Right cardiac atrium (tissue), 5 donors: Measurements from ENCODE around the gene GEMIN5. TPM values are rescaled to one million over a fixed set of nuclear protein-coding genes. Genes with fewer than 3 reads are reported as not detected.

Experiments used
- ATAC-seq, 2 donors: fragments of 200-7000 bp; cut with Tn5 transposase; one replicate each; pipeline versions ENCODE4 v1.8.0 to v1.9.1; 2020; ENCODE audit warnings: moderate library complexity in 2 of 2, mild to moderate bottlenecking in 1 of 2
- DNase-seq, 3 donors: peaks; one replicate each; pipeline ENCODE4 v3.0.0-alpha.2; 2020
- H3K27ac ChIP-seq: one replicate; pipeline ENCODE4 v1.5.1; 2013; ENCODE audit warnings: mild to moderate bottlenecking, low read length, control low read depth, moderate library complexity
- H3K27me3 ChIP-seq: one replicate; pipeline ENCODE4 v1.6.1; 2013; ENCODE audit not compliant: control insufficient read depth, insufficient read depth
- H3K4me1 ChIP-seq: one replicate; pipeline ENCODE4 v1.6.1; 2013; ENCODE audit warnings: low read length; ENCODE audit not compliant: control insufficient read depth, insufficient read depth
- H3K4me3 ChIP-seq: one replicate; pipeline ENCODE4 v1.5.1; 2013; ENCODE audit warnings: low read length, control low read depth
- H3K9me3 ChIP-seq: one replicate; pipeline ENCODE4 v1.6.1; 2013; ENCODE audit warnings: low read length; ENCODE audit not compliant: control insufficient read depth
- WGBS: extraction: QIAGEN DNeasy Blood & Tissue Kit; methylation state at CpG from one replicate; pipeline ENCODE4 v1.1.7; 2013; 5-methylcytosine and 5-hydroxymethylcytosine counted together
- intact Hi-C, 4 donors: fragments of 100-400 bp; cut with DNase I; formaldehyde crosslinking; loops; one replicate each; pipeline versions ENCODE4 v1.11.0 to v1.14.0; 2022 to 2023
- polyA plus RNA-seq: library from polyadenylated mRNA; stranded (reverse); fragments of 200-250 nt; gene quantifications from one replicate; pipeline ENCODE4 v1.2.3, GENCODE V29; 2013
- total RNA-seq, 4 donors: library from RNA; stranded (reverse); fragmentation: NEBNext Ultra II Directional; extraction: Animal tissue kit (Norgen Biotek cat#: 25700); gene quantifications; one replicate each; pipeline ENCODE4 v1.2.1, GENCODE V29; 2021
- donor health status: healthy with polysubstance abuse.
- donor health status: DM: no; HTN: yes; CAD: no.
- donor health status: DM: no; HTN: no; CAD: no.
- donor health status: DM: no; HTN: yes; CAD: no; lungs with severe emphysema.
- donor health status: DM: yes; HTN: yes; CAD: no.

The GEMIN5 gene
- total and polyA plus RNA-seq, 5 donors = 5.1 to 14.4 (median 13.7) TPM

DNA sequence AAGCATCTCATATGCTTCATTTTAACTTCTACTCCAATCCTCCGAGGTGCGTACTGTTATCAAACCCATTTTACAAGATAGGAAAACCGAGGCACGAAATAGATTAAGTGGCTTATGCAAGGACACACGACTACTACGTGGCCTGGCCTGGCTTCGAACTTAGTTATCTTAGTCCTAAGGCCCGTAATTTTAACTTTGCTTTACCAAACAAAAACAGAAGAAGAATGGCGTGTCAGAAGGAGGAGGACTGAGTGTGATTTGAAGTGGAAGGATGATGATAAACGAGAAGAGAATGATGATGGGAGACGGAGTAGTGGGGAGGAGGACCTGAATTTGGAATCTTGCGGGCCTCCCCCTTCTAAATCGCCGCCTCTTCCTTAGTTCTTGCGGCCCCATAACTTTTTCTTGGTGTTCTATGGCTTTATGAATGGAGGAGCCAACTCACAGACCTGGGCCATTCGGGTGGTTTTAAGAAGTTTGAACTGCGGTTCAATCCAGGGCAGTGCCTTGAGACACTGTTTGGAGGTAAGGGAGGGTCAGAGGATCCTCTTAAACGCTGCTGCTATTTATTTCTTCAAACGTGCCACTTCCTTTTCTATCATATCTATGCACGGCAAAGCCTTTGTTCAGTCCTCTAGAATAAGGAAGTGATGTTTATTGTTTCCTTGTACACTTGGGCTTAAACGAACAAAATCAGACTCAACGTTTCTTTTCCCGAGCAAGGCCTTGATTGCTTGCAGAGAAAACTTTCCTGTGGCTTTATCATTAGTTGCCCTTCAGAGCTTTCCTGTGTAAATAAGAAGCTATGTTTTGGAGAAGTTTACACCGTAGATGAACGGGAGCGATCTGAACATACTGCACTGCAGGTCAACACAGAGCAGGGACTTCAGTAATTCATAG lies 78.8 kb downstream of the GEMIN5 start:
- no peak for ATAC-seq
- Histone ChIP-seq H3K4me1 (peaks cover 4% of the 10 kb centered on the region), H3K4me3 (peak overlapping the region; percentile 88), H3K9me3 (no peaks in the 10 kb centered on the region), H3K27ac (peak overlapping the region; percentile 90), H3K27me3 (no peaks in the 10 kb centered on the region)
- WGBS = 2% methylated on average over 26 of the region's 26 CpGs
- DNase-seq = no peak
- intact Hi-C loops = loop anchor here in 1 of 4 donors (5.0 kb wide), 1 partner anchor 102 kb away; the partner anchor contains the start of gene LARP1

DNA sequence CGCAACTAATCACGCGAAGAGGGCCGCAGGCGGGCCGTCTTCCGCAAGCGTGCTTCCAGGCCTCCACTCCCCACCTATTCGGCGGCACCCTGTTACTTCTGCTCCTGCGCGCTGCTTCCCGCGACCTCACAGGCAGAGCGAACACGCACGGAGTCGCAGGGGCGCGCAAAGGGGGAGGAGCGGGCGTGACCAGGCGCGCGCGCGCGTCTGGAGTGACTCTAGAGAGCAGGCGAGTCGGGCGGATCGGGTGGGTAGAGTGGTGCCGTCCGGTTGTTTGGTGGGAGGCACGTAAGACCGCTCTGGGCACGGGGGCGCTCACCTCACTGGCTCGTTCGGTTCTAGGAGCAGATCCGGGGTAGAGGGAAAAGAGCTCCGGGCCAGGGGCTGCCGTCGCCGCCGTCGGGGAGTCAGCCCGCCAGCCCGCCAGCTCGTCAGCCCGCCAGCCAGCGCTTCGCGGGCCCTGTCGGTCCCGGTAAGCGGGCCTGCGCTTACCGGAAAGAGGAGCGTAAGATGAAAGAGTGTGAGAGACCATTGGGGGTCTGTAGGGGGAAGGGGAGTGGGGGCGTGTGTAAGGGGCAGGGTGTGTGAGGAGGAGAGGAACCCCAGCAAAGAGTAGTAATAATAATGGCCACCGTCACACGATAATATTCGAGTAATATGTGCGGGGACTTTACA lies 79.6 kb downstream of the GEMIN5 start, which contains the start of gene CNOT8:
Gene CNOT8 (plus strand): TSS at position 331 of the 675 bp plus-strand sequence. CDS start 4,652 bp downstream, outside the sequence.
- ATAC-seq (peak; percentile 94 to 96), DNase-seq (peak; percentile 99 to 100 (median 99))
- Histone ChIP-seq H3K9me3 (no peaks in the 10 kb centered on the region), H3K27me3 (no peaks in the 10 kb centered on the region), H3K4me3 (peak within 1 kb of the TSS; percentile 88), H3K27ac (peak within 1 kb of the TSS; percentile 97), H3K4me1 (peaks cover 4% of the 10 kb centered on the region)
- under 1% methylated on average over 65 of the region's 65 CpGs for WGBS
- intact Hi-C loops = loop anchor here in 1 of 4 donors (5.0 kb wide), 1 partner anchor 101 kb away; the partner anchor contains the start of gene LARP1

DNA sequence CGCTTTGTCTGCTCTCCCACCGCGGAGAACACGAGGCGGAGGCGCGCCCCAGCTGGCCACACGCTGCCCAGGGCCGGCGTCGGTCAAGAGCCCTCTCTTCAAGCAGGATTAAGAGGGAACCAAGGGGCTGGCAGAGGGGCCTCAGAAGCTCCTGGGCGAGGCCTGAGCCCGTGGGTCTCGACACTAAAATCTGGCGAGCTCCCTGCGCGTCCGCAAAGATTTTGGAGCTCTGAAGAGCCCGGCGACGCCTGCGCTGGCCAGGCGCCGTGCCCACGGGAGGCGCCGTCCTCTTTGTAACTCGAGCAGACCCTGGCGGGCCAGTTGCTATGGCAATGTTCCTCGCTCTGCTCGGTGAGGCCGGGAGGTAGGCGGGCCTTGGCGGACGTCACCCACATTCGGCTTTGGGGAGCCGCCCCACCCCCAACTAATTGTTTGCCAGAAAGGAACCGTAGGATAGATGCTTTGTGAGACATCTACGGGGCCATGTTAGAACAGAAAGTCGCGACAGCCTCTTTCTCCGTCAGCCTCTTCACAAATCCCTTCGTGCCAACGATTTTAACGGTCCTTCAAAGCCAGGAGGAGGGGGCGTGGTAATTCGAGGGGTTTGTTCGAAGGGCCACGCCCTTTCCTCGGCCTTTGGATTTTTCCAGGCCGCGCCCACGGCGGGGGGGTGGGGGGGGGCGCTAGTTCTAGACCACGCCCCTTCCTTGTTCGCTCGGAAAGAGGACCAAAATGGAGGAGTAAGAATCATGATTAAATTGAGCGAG lies 80.3 kb downstream of the GEMIN5 start:
- Histone ChIP-seq H3K27ac (peak overlapping the region; percentile 97), H3K27me3 (no peaks in the 10 kb centered on the region), H3K4me3 (peak overlapping the region; percentile 88), H3K9me3 (no peaks in the 10 kb centered on the region), H3K4me1 (peaks cover 4% of the 10 kb centered on the region)
- ATAC-seq (peak; percentile 90 to 91), DNase-seq (peak; percentile 98 to 99 (median 98))
- WGBS = under 1% methylated on average over 59 of the region's 59 CpGs
- intact Hi-C loops = loop anchor here in 1 of 4 donors (5.0 kb wide), 1 partner anchor 100 kb away; the partner anchor contains the start of gene LARP1

DNA sequence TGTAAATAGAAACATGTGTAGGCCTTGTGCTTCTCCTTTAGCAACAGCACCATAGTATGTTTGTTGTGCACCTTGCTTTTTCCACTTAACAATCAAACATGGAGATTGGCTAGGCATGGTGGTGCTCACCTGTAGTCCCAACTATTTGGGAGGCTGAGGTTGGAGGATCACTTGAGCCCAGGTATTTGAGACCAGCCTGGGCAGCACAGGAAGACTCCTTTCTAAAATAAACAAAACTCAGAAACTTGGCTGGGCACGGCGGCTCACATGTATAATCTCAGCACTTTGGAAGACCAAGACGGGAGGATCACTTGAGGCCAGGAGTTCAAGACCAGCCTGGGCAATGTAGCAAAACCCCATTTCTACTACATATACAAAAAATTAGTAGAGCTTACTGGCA lies 86.7 kb downstream of the GEMIN5 start:
- H3K4me3 ChIP-seq = no peak overlapping the region
- WGBS = 86% methylated on average over 3 of the region's 3 CpGs
- no peaks in the 10 kb centered on the region for H3K9me3 ChIP-seq
- ATAC-seq = no peak
- H3K27me3 ChIP-seq = no peaks in the 10 kb centered on the region
- H3K27ac ChIP-seq = no peak overlapping the region
- DNase-seq = no peak
- intact Hi-C loops = no loop called here
- H3K4me1 ChIP-seq = peaks cover 3% of the 10 kb centered on the region

DNA sequence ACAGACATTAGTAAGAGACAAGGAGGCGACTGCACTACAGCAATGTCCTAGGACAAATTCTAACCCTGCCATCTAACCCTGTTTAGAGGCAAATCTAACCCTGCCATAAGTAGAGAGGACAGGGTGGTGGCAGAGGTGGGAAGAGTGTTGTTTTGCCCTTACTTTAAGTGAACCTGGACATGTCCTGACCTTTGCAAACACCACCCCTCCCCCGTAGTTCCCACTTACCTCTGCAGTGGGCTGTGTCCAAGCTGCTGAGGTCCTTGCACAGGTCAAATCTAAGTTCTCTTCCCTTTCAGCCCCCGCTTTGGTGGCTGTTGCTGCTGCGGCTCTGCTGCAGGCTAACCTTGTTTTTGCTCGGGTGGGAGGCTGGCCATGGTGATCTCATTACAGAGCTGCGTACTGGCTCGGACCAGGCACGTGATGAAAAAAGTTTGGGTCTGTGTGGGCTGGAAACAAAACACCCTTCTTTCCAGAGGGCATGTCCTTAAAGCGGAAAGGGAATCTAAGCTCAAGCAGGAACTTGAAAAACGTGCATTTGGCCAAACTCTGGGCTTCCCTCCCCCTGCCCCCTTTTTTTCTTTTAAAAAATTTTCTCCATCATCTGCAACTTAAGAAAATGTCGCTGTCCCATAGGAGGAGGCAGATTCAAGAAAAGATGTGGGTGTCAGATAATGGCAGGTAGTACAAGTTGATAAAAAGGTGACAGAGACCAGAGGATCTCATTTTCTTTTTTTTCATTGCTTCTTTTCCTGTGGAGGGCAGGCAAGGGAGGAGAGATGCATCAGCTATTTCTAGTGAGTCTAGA lies 87.6 kb downstream of the GEMIN5 start, which contains the start of gene FAXDC2:
Gene FAXDC2 (minus strand): TSS at position 349 of the 808 bp plus-strand sequence. CDS start 12,425 bp downstream, outside the sequence.
- Histone ChIP-seq H3K27ac (peak within 1 kb of the TSS; percentile 96), H3K27me3 (no peaks in the 10 kb centered on the region), H3K4me3 (peak within 1 kb of the TSS; percentile 85), H3K4me1 (peaks cover 3% of the 10 kb centered on the region), H3K9me3 (no peaks in the 10 kb centered on the region)
- intact Hi-C loops = no loop called here
- ATAC-seq (peak; percentile 98), DNase-seq (peak; percentile 79 to 92 (median 91))
- WGBS = 2% methylated on average over 11 of the region's 11 CpGs

DNA sequence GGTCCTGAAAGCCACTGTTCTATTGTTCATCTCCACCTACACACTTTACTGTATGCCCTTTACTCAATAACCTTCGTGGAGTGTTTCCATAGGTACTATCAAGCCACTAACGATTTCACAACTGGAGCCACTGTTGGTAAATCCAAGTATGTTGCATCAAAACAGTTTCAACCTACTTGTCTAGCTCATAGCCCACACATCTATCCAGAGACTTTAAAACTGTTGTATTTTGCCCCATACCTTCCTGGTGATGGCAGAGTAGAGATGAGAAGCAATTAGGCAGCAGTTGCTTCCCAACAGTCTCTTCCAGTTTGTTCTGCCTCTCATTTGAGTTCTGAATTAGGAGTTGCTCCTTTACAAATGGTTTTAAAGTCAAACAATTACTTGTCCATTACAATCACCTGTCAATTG lies 88.2 kb downstream of the GEMIN5 start:
- no peak overlapping the region for H3K27ac ChIP-seq
- ATAC-seq (peak; percentile 21 to 48), DNase-seq (no peak)
- WGBS = 8% methylated on average over 2 of the region's 2 CpGs
- no peaks in the 10 kb centered on the region for H3K9me3 ChIP-seq
- H3K4me1 ChIP-seq = peaks cover 3% of the 10 kb centered on the region
- no peaks in the 10 kb centered on the region for H3K27me3 ChIP-seq
- H3K4me3 ChIP-seq = peak overlapping the region; percentile 85
- intact Hi-C loops = no loop called here

DNA sequence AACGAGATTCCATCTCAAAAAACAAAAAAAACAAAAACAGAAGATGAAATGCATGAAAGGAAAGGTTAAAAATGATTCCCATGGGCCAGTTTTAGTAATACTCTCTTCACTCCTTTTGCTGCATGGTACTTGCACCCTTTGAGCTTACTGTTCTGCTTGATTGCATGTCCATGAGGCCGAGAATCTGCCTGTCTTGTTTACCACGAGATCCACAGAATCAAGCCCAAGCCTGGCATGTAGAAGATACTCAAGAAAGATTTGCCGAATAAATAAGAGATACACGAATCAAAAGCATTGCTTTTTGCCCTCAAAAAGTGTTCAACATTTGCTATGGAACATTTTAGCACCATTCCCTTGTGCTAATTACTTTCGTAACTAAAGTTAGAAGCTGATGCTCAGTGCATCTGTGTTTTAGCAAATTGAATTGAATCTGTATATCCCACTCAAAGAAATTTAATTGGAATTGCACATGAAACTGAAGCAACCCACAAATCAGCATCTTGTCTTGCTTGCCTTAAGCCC lies 88.7 kb downstream of the GEMIN5 start:
- Histone ChIP-seq H3K4me1 (peaks cover 5% of the 10 kb centered on the region), H3K4me3 (peak overlapping the region; percentile 85), H3K27me3 (no peaks in the 10 kb centered on the region), H3K9me3 (no peaks in the 10 kb centered on the region), H3K27ac (no peak overlapping the region)
- no peak for ATAC-seq
- DNase-seq = no peak
- 47% methylated on average over 6 of the region's 6 CpGs for WGBS
- intact Hi-C loops = no loop called here

DNA sequence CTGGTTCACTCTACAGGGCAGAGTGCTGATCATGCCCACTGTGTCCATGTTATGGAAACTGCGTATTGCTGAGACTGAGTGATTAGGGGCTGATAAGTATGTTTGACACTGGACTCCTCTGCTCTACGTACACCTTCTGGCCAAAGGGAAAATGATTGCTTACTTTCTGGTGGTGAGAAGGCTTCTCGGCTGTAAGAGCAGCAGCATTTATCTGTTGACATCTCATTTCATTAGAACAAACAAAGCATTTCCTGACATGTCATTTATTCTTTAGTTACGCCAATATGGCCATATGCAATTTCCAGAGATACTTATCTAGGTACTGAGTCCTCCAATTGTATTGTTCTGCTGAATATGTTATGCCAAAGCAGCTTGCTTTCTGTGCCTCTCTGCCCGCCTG lies 93.2 kb downstream of the GEMIN5 start:
- DNase-seq (no peak), ATAC-seq (no peak)
- H3K4me3 ChIP-seq = no peak overlapping the region
- H3K9me3 ChIP-seq = no peaks in the 10 kb centered on the region
- WGBS = 67% methylated on average over 5 of the region's 5 CpGs
- peaks cover 4% of the 10 kb centered on the region for H3K4me1 ChIP-seq
- intact Hi-C loops = no loop called here
- no peaks in the 10 kb centered on the region for H3K27me3 ChIP-seq
- H3K27ac ChIP-seq = no peak overlapping the region

DNA sequence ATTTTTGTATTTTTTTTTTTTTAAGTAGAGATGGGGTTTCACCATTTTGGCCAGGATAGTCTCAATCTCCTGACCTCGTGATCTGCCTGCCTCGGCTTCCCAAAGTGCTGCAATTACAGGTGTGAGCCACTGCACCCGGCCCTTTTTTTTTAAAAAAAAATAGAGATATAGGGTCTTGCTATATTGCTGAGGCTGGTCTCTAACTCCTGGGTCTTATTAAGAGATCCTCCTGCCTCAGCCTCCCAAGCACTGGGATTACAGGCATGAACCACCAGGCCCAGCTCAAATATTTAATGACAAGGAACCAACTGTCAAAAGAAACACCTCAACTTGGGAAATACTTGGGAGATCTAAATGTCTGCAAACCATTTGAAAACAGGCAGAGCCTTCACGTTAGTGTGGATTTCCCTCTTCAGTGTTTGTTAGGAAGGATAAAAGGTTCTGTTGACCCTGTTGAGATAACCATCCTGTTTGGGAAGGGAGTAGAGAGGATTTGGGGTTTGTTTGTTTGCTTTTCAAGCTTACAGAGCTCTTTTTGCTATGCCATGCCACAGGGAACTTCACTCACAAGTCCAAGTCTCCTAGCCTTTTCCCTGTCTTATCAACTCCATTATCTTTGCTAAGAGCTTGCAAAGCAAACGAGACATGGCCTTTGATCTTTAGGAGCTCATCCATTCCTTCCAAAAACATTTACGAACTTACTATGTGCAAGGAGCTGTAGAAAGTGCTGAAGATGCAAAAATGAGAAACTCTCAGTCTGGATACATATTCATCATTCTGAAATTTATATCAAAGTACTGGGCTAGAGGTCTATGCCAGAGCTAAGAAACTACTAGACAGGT lies 95.1 kb downstream of the GEMIN5 start:
- ATAC-seq (no peak), DNase-seq (no peak)
- peaks cover 4% of the 10 kb centered on the region for H3K4me1 ChIP-seq
- WGBS = 78% methylated on average over 6 of the region's 6 CpGs
- H3K4me3 ChIP-seq = no peak overlapping the region
- no peaks in the 10 kb centered on the region for H3K9me3 ChIP-seq
- H3K27me3 ChIP-seq = no peaks in the 10 kb centered on the region
- intact Hi-C loops = no loop called here
- no peak overlapping the region for H3K27ac ChIP-seq
